ENCODE data around the gene SPATA20.

- no peak for TF ChIP-seq CTCF (IDR thresholded peaks at IDR 0.05; ENCODE audit: extremely low read depth in 1 of 2, insufficient read depth in 1 of 2, low read depth in 1 of 2, low read length in 2 of 2)
- TF ChIP-seq POLR2A (IDR thresholded peaks at IDR 0.05; ENCODE audit: low read depth, low read length), result no peak
- TF ChIP-seq EZH2 (IDR thresholded peaks at IDR 0.05; ENCODE audit: borderline replicate concordance, low read depth, low read length, severe bottlenecking), result no peak
- no peak for TF ChIP-seq JUN (IDR thresholded peaks at IDR 0.05; ENCODE audit: borderline replicate concordance, insufficient read depth, insufficient read length, low read depth)
Observed at GRCh38 chr17:50573866-50574611, 27.1 kb downstream of the SPATA20 start.

Measured in endothelial cell of umbilical vein (primary cell).